Activated CD8-positive, alpha-beta memory T cell treated with anti-CD3 and anti-CD28 coated beads for 36 hours (primary cell): ENCODE measurements around the gene PTPN18. TPM values are rescaled to one million over a fixed set of nuclear protein-coding genes. Genes with fewer than 3 reads are reported as not detected.
"Not testable (repeated sequence)": the region's sequence is repeated elsewhere in the genome, so short reads cannot be mapped to it uniquely, and the experiment has no call there.

Experiments
- CTCF ChIA-PET: fragments of 350-600 bp; sonication (Branson Sonifier 250); formaldehyde crosslinking; loops from one replicate; lab custom pipeline; 2021; ENCODE audit warnings: antibody characterized with exemption; lab: Charles Lee
- POLR2A ChIA-PET: fragments of 350-600 bp; sonication (Branson Sonifier 250); formaldehyde crosslinking; loops from one replicate; lab custom pipeline; 2021; ENCODE audit warnings: antibody characterized with exemption; lab: Charles Lee
- total RNA-seq, 2 experiments: library from RNA; stranded (reverse); gene quantifications; one replicate each; pipeline ENCODE4 v1.2.3, GENCODE V29; 2021

PTPN18 gene
- total RNA-seq, 2 experiments from 2014 or later, result 51.8 to 54.3 TPM

DNA sequence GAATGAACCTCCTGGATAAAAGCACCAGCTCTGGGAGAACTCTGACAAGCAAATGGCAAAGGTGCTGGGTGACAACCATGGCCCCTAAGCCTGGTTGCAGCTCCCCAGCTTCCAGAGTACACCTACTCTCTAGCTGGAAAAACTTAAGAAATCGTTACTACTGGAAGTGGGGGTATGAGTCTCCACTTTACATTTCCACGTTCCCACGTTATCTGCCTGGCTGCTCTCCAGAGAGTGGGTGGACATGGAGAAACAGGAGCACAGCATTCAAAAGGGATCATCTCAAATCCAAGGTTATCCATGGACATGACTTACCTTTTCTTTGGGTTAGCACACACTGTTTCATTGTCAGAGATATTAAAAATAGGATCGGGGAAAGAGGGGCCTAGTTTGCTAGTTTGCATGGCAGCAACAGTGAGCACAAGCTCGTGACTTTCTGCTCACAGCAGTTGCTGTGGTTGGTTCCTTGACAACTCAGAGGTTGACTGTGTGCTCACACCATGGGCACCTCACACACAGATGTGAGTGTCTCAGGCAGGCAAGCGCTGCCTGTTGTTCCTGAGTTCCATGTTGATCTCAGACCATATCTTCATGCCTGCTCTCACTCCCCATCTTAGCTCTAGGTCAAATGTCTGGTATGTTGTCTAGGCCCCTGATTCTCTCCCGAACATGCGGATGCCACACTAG is 32.5 kb downstream of the PTPN18 start:
- CTCF ChIA-PET, result no interaction called here
- POLR2A ChIA-PET, result no interaction called here

- CTCF ChIA-PET, result interaction anchor here (1.7 kb wide), 1 partner anchor 16 kb away, joined by 6 read pairs; no protein-coding TSS in a partner anchor
- POLR2A ChIA-PET, result no interaction called here
Measured at GRCh38 chr2:130389358-130389757, 33.5 kb downstream of the PTPN18 start.

- ChIA-PET POLR2A (no interaction called here), CTCF (interaction anchor here (1.1 to 1.7 kb wide), 2 partner anchors 11 to 17 kb away, joined by 3 to 6 read pairs; no protein-coding TSS in a partner anchor)
Measured at GRCh38 chr2:130389783-130390182, 33.9 kb downstream of the PTPN18 start.

DNA sequence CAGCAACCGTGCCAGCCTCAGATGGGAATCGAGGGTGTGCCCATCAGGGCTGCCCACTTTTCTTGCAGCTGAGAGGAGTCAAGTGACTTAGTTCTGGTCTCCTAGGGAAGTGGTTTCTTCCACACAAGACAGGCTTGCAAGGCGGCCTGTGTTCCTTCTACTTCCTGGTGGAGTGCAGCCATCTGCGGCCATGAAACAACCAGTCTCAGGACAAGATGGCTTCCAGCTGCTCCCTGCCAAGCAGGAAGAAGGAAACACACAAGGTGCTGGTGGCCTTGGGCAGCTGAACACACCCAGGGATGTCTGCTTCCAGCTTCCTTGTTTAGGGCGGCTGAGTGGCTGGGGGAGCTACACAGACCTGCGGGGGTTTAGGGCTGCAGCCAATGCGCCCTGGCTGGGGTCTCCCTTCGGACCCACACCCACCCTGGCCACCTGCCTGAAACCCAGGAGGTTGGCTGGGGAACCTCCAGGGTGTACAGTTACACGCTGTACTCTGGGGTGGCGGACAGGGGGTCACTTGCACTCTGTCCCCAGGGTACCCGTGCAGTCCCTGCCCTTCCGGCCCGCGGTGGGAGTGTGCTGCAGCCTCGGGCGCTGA is 34.7 kb downstream of the PTPN18 start:
- POLR2A ChIA-PET, result interaction anchor here (1.5 kb wide), 1 partner anchor 9 kb away, joined by 3 read pairs; no protein-coding TSS in a partner anchor
- CTCF ChIA-PET, result interaction anchor here (1.1 to 1.7 kb wide), 3 partner anchors 12 to 18 kb away, joined by 3 to 6 read pairs (median 3); no protein-coding TSS in a partner anchor

DNA sequence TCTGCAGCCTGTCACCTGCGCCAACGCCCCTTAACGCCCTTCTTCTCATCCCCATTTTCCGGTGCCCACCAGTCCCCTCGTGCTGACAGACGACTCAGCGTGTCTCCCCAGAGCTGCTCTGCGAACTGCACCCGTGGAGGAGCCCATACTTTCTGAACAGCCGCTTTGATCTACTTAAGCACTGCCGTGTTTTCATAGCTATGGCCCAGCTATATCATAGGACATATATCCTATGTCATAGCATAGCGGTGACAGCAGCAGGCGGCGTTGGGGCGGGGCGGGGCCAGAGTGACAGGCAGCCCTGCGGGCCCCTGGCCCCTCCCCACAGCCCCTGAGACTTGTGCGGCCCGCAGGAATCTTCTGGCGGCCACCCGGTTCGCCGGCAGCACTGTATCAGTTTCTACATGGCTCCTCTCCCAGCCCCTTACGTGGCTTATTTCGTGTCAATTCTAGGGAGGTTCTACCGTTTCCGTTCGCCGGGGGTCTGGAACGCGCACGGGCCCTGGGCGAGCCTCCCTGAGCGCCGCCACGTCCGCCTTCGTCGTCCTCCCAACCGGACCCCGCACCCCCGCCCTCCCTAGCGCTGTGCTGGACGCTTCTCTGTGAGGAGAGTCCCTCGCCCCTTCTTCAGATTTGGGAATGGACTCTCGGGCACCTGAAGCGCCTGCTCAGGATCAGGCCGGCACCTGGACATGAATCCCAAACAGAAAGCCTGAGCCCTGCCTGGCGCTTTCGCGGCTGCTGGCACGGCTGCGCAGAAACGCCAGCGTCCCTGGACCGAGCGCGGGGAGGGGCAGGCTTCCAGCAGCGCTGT is 35.4 kb downstream of the PTPN18 start:
- POLR2A ChIA-PET, result interaction anchor here (1.5 kb wide), 1 partner anchor 10 kb away, joined by 3 read pairs; no protein-coding TSS in a partner anchor
- CTCF ChIA-PET, result interaction anchor here (1.2 to 1.7 kb wide), 2 partner anchors 16 to 18 kb away, joined by 3 to 6 read pairs; no protein-coding TSS in a partner anchor

DNA sequence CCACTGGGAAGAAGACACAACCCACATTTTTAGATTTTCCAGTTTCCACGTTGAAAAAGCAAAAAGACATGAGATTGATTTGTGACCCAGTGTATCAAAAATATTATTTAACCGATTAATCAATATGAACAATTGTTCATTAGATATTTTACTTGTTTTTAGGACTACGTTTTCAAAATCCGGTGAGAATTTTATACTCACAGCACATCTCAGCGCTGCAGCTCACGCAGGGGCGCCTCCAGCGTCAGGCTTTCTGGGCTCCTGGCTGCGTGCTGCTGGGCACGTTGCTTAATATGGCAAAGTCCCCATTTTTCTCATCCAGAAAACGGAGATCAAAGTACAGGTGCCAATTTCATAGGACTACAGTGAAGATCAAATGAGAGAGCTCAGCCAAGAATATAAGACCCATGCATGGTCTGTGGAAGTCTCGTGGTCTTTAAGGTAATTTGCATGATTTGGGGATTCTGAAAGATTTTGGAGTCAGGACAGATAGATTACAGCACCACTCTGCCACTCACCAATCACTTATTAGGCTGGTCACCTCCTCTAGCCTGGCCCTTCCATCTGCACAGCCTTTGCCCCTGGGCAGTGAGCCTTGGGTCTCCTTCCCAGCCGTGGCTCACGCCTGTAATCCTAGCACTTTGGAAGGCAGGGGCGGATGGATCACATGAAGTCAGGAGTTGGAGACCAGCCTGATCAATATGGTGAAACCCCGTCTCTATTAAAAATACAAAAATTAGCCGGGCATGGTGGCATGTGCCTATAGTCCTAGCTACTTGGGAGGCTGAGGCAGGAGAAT is 36.2 kb downstream of the PTPN18 start:
- POLR2A ChIA-PET, result interaction anchor here (1.5 kb wide), 1 partner anchor 11 kb away, joined by 3 read pairs; no protein-coding TSS in a partner anchor
- CTCF ChIA-PET, result no interaction called here

- CTCF ChIA-PET, result no interaction called here
- POLR2A ChIA-PET, result no interaction called here
Measured at GRCh38 chr2:130393318-130393910, 37.6 kb downstream of the PTPN18 start.

- CTCF ChIA-PET, POLR2A ChIA-PET: not testable (repeated sequence)
Measured at GRCh38 chr2:130406280-130406679, 50.4 kb downstream of the PTPN18 start.

GRCh38 chr2:130416693-130417092 is 60.8 kb downstream of the PTPN18 start:
- CTCF ChIA-PET, POLR2A ChIA-PET: not testable (repeated sequence)

GRCh38 chr2:130418845-130419244 is 63.0 kb downstream of the PTPN18 start:
- POLR2A ChIA-PET, CTCF ChIA-PET: not testable (repeated sequence)

Other genes starting within 250 kb of the PTPN18 start
- not detected for gene POTEF, start 226.8 kb upstream of the PTPN18 start, total RNA-seq
- 1 to 10 TPM in 1 of 2 experiments, under 1 TPM in 1; 0.70 to 1.1 TPM for gene CCDC74B, start 210.9 kb upstream of the PTPN18 start, total RNA-seq
- gene SMPD4, start 174.5 kb upstream of the PTPN18 start, total RNA-seq, result 100 to 1,000 TPM; 105 to 107 TPM
- 100 to 1,000 TPM; 326 to 336 TPM for gene MZT2B, start 173.8 kb upstream of the PTPN18 start, total RNA-seq
- not detected for gene TUBA3E, start 157.6 kb upstream of the PTPN18 start, total RNA-seq
- 100 to 1,000 TPM; 238 to 240 TPM for gene IMP4, start 13.2 kb upstream of the PTPN18 start, total RNA-seq
- gene POTEI, start 153.3 kb downstream of the PTPN18 start, total RNA-seq, result not detected
- not detected for gene CFC1B, start 165.2 kb downstream of the PTPN18 start, total RNA-seq
- not detected for gene CFC1, start 243.5 kb downstream of the PTPN18 start, total RNA-seq